Sigmoid colon (tissue), 7 donors: ENCODE results near the gene EGLN1. TPM values are rescaled to one million over a fixed set of nuclear protein-coding genes. Genes with fewer than 3 reads are reported as not detected.
A peak's percentile ranks its signal among the peaks of the same experiment; 100 is the strongest.

Experiments used
- DNase-seq: peaks from one replicate; pipeline ENCODE4 v3.0.0-alpha.2; 2019
- H3K27ac ChIP-seq, 4 donors: fragments of 200-600 bp; sonication (generic); one replicate each; pipeline ENCODE4 v1.5.1; 2016 to 2019; ENCODE audit warnings: mild to moderate bottlenecking in 1 of 4
- H3K27me3 ChIP-seq, 3 donors: fragments of 200-600 bp; sonication (generic); one replicate each; pipeline ENCODE4 v1.5.1; 2019; ENCODE audit warnings: mild to moderate bottlenecking in 1 of 3
- H3K36me3 ChIP-seq, 4 donors: fragments of 200-600 bp; sonication (generic); one replicate each; pipeline ENCODE4 v1.5.1; 2016 to 2019
- H3K4me1 ChIP-seq, 4 donors: fragments of 200-600 bp; sonication (generic); one replicate each; pipeline ENCODE4 v1.5.1; 2017 to 2019
- H3K4me3 ChIP-seq, 4 donors: fragments of 200-600 bp; sonication (generic); one replicate each; pipeline ENCODE4 v1.5.1; 2017 to 2019; ENCODE audit warnings: mild to moderate bottlenecking in 2 of 4, moderate library complexity in 1 of 4
- H3K9me3 ChIP-seq, 4 donors: fragments of 200-600 bp in 3 of 4; sonication (generic) in 3 of 4; one replicate each; pipeline versions ENCODE4 v1.5.1 to v1.6.1; 2013 to 2019
- CTCF ChIP-seq, 4 experiments: fragments of 450-650 bp in 3 of 4; fragments of 200-600 bp in 1 of 4; IDR thresholded peaks; one replicate each; pipeline ENCODE4 v1.5.1; 2016 to 2019; ENCODE audit warnings: antibody characterized with exemption in 4 of 4, mild to moderate bottlenecking in 3 of 4, moderate library complexity in 2 of 4
- EP300 ChIP-seq, 4 donors: sonication (generic); formaldehyde crosslinking; IDR thresholded peaks; one replicate each; pipeline ENCODE4 v1.6.1; 2017; ENCODE audit warnings: antibody characterized with exemption in 4 of 4
- POLR2A ChIP-seq, 2 donors: fragments of 450-650 bp; IDR thresholded peaks; one replicate each; pipeline ENCODE4 v1.6.1; 2016; ENCODE audit warnings: antibody characterized with exemption in 2 of 2, mild to moderate bottlenecking in 2 of 2, moderate library complexity in 2 of 2
- POLR2AphosphoS5 ChIP-seq, 4 donors: sonication (generic); formaldehyde crosslinking; IDR thresholded peaks; one replicate each; pipeline ENCODE4 v1.6.1; 2017; ENCODE audit warnings: antibody characterized with exemption in 4 of 4
- WGBS, 2 donors: extraction: QIAGEN DNeasy Blood & Tissue Kit; methylation state at CpG; one replicate each; pipeline ENCODE4 v1.1.7; 2013; 5-methylcytosine and 5-hydroxymethylcytosine counted together
- intact Hi-C: fragments of 100-400 bp; cut with DNase I; formaldehyde crosslinking; loops from one replicate; pipeline ENCODE4 v1.15.1; 2023
- polyA plus RNA-seq, 3 donors: library from polyadenylated mRNA; stranded (reverse); fragments of 200-250 nt; gene quantifications; one replicate each; pipeline ENCODE4 v1.2.3, GENCODE V29; 2013
- total RNA-seq, 4 donors: library from RNA; depleted of rRNA; stranded (reverse); fragments of >200 nt; gene quantifications; one replicate each; pipeline ENCODE4 v1.1.0, GENCODE V29; 2016
- donor health status: healthy with polysubstance abuse.
- donor health status: Bipolar disorder and iron deficiency.
- donor health status: healthy.

The EGLN1 gene
- total and polyA plus RNA-seq, 7 donors: 16.2 to 51.7 (median 37.8) TPM

DNA sequence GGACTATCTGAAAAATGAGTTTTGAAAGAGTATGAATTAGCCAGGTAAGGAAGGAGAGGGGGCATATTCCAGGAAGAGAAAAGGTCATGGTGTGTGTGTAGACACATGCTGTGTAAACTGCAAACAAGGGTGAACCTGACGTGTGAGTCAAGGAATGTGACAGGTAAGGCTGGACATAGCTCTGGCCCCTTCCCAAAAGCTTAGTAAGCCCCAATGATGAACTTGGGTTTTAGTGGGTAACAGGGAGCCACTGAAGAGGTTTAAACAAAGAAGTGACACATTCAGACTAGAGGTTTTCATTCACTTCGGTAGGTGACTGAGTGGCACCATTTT is 36.7 kb downstream of the EGLN1 start:
- H3K27me3 ChIP-seq: no peaks in the 10 kb centered on the region
- 77 to 83% methylated on average over 2 of the region's 2 CpGs for whole genome bisulfite sequencing, 2 donors
- intact Hi-C loops: no loop called here
- H3K36me3 ChIP-seq: no peaks in the 10 kb centered on the region
- no peak for TF ChIP-seq POLR2AphosphoS5 (IDR thresholded peaks at IDR 0.05)
- no peak for TF ChIP-seq POLR2A (IDR thresholded peaks at IDR 0.05)
- no peak for TF ChIP-seq EP300 (IDR thresholded peaks at IDR 0.05)
- TF ChIP-seq CTCF (IDR thresholded peaks at IDR 0.05): no peak
- no peak for DNase-seq
- no peak overlapping the region for H3K27ac ChIP-seq
- peaks cover 0 to 80% (median 36%) of the 10 kb centered on the region in 4 donors for H3K4me1 ChIP-seq
- no peak overlapping the region for H3K4me3 ChIP-seq
- no peaks in the 10 kb centered on the region for H3K9me3 ChIP-seq

GRCh38 chr1:231384696-231385415 is 37.2 kb downstream of the EGLN1 start:
- no peaks in the 10 kb centered on the region for H3K9me3 ChIP-seq
- WGBS, 2 donors: 96 to 98% methylated on average over 6 of the region's 6 CpGs
- H3K27ac ChIP-seq: no peak overlapping the region
- peaks cover 0 to 80% (median 33%) of the 10 kb centered on the region in 4 donors for H3K4me1 ChIP-seq
- DNase-seq: no peak
- intact Hi-C loops: loop anchor here (5.0 kb wide), 1 partner anchor 37 kb away; the partner anchor contains the start of gene EGLN1
- no peak overlapping the region for H3K4me3 ChIP-seq
- no peak for TF ChIP-seq CTCF (IDR thresholded peaks at IDR 0.05)
- no peak for TF ChIP-seq POLR2AphosphoS5 (IDR thresholded peaks at IDR 0.05)
- no peak for TF ChIP-seq POLR2A (IDR thresholded peaks at IDR 0.05)
- TF ChIP-seq EP300 (IDR thresholded peaks at IDR 0.05): no peak
- H3K27me3 ChIP-seq: no peaks in the 10 kb centered on the region
- H3K36me3 ChIP-seq: no peaks in the 10 kb centered on the region

DNA sequence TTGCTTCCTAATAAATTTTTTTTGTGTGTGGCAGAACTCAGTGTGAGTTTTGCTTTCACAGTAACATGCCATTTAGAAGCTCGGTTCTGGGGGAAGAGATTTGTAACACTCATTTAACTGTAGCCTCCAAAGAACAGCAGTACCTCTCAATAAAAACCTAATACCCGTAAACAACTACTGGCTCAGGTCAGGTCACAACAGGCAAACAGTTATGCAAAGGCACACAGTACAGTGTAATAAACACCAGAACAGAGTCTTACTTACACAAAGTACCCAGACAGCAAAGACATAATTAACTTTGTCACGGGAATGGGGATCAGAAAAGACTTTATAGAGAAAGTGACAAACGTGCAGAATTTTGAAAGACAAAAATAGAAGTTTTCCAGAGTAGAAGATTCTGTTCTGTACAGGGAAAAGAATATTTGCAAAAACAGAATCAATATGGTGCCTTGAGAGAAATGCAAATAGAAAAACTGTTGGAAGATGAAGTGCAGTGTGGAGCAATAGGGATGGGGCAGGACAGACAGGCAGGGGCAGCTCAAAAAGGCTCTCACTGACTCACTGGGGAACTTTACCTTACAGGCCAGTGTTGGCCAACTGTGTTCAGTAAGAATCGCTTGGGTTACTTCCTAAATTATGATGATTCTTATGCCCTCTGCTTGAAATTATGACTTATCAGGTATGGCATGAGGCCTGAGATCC is 38.8 kb downstream of the EGLN1 start:
- H3K4me3 ChIP-seq: no peak overlapping the region
- intact Hi-C loops: loop anchor here (5.0 kb wide), 1 partner anchor 39 kb away; the partner anchor contains the start of gene EGLN1
- H3K4me1 ChIP-seq: peaks cover 0 to 79% (median 32%) of the 10 kb centered on the region in 4 donors
- no peaks in the 10 kb centered on the region for H3K27me3 ChIP-seq
- no peak for TF ChIP-seq EP300 (IDR thresholded peaks at IDR 0.05)
- TF ChIP-seq POLR2AphosphoS5 (IDR thresholded peaks at IDR 0.05): no peak
- TF ChIP-seq POLR2A (IDR thresholded peaks at IDR 0.05): no peak
- TF ChIP-seq CTCF (IDR thresholded peaks at IDR 0.05): no peak
- DNase-seq: no peak
- peak overlapping the region in 2 of 4 donors; percentile 2 to 27 for H3K27ac ChIP-seq
- no peaks in the 10 kb centered on the region for H3K36me3 ChIP-seq
- H3K9me3 ChIP-seq: no peaks in the 10 kb centered on the region
- WGBS, 2 donors: 65 to 77% methylated on average over 5 of the region's 5 CpGs

GRCh38 chr1:231382426-231382825 is 39.7 kb downstream of the EGLN1 start:
- Histone ChIP-seq H3K36me3 (no peaks in the 10 kb centered on the region), H3K27me3 (no peaks in the 10 kb centered on the region), H3K4me1 (peaks cover 0 to 85% (median 34%) of the 10 kb centered on the region in 4 donors), H3K4me3 (no peak overlapping the region), H3K27ac (peak overlapping the region in 1 of 4 donors; percentile 43), H3K9me3 (no peaks in the 10 kb centered on the region)
- 95 to 96% methylated on average over 3 of the region's 3 CpGs for WGBS, 2 donors
- TF ChIP-seq CTCF (IDR thresholded peaks at IDR 0.05): no peak
- no peak for TF ChIP-seq EP300 (IDR thresholded peaks at IDR 0.05)
- TF ChIP-seq POLR2A (IDR thresholded peaks at IDR 0.05): no peak
- TF ChIP-seq POLR2AphosphoS5 (IDR thresholded peaks at IDR 0.05): no peak
- DNase-seq: no peak
- intact Hi-C loops: loop anchor here (5.0 kb wide), 1 partner anchor 40 kb away; the partner anchor contains the start of gene EGLN1
